NCI-H2081 treated with DMSO at 0.1 percent for 48 hours (cell line): ENCODE results near the gene SSX4.
"Not testable (repeated sequence)": the region's sequence is repeated elsewhere in the genome, so short reads cannot be mapped to it uniquely, and the experiment has no call there.

Experiments used
- DNase-seq: peaks from one replicate; lab custom pipeline; 2025; lab: John Stamatoyannopoulos, UW

SSX4 gene, protein sequence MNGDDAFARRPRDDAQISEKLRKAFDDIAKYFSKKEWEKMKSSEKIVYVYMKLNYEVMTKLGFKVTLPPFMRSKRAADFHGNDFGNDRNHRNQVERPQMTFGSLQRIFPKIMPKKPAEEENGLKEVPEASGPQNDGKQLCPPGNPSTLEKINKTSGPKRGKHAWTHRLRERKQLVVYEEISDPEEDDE

DNA sequence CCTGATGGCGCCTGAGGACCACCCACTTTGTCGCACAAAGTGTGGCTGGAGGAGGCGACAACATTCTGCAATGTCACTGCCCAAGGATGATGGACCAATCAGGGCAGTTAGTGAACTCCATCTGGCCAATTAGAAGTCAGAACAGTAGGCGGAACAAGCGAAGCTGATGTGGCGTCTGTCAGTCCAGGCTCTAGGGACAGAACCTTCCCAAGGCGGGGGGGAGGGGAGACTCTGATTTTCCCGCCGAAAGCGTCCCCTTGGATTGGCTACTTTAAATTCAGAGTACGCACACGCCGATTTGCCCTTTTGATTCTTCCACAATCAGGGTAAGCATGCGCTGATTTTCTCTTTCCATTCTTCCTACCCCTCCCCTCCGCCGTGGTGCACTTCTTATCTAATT is at the start of gene SSX4:
TSS of gene SSX4 (plus strand) at position 301 of the 400 bp plus-strand sequence. CDS start 515 bp downstream, outside the sequence.
- DNase-seq = not testable (repeated sequence)

DNA sequence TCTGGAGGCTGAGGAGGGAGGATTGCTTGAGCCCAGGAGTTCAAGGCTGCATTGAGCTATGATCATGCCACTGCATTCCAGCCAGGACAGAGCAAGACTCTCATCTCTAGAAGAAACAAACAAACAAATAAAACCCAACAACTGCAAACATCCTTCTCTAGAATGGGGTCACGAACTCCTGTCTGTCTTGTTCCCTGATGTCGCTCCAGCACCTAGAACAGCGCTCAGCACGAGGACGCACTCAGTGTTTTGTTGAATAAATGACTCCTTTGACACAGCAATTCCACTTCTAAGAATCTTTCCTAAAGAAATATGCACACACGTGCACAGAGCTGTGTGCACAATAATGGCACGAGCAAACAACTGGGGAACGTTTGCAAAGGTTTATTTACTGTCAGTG is 37.3 kb upstream of the SSX4 start:
- DNase-seq = not testable (repeated sequence)

DNA sequence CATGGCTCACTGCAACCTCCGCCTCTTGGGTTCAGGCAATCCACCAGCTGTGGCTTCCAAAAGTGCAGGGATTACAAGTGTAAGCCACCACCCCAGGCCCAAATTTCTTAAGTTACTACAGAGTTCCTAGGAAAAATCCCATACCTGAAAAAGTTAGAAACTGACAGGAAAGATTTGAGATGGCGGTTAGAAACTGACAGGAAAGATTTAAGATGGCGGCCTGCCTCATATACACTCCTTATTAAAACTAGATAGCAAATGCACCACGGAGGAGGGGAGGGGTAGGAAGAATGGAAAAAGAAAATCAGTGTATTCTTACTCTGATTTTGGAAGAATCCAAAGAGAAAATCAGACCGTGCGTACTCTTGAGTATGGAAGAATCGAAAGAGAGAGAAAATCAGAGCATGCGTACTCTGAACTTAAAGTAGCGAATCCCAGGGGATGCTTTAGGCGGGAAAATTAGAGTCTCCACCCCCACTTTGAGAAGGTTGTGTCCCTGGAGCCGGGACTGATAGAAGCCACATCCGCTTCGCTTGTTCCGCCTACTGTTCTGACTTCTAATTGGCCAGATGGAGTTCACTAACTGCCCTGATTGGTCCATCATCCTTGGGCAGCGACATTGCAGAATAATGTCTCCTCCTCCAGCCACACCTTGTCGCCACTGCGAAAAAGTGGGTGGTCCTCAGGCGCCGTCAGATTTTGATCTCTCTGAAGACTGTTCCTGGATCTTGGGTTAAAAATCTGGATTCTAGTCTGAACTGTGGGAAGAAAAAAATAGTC is 26.8 kb upstream of the SSX4 start, which contains the start of gene SSX3:
TSS of gene SSX3 (minus strand) at position 389 of the 780 bp plus-strand sequence. CDS start 1,454 bp downstream, outside the sequence.
- not testable (repeated sequence) for DNase-seq

DNA sequence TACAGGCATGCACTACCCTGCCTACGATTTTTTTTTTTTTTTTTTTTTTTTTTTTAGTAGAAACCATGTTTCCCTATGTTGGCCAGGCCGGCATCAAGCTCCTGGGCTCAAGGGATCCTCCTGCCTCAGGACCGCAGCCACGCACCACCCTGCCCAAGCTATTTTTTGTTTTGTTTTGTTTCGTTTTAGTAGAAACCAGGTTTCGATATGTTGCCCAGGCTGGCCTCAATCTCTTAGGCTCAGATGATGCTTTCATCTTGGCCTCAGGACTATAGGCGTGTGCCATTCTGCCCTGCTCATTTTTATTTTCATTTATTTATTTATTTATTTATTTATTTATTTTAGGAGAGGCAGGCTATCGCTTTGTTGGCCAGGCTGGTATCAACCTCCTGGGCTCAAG is 25.7 kb upstream of the SSX4 start:
- DNase-seq = no peak

DNA sequence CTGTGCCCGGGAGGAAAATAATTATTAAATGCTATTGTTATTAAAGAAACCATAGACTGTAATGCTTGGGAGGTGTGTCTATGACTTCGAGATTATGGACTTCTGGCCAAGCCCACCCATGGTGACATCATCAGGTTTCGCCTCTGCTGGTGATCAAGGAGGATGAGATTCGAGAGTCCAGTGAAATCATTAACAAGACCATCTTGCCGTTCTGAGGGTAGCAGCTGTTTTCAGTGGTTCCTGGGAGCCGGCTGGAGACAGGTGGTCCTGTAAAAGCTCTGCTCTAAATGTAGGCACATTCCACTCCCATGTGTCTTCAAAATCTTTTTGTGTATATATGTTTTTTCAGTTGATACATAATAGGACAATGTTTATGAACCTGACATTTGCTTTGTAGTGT is 24.1 kb upstream of the SSX4 start:
- not testable (repeated sequence) for DNase-seq

DNA sequence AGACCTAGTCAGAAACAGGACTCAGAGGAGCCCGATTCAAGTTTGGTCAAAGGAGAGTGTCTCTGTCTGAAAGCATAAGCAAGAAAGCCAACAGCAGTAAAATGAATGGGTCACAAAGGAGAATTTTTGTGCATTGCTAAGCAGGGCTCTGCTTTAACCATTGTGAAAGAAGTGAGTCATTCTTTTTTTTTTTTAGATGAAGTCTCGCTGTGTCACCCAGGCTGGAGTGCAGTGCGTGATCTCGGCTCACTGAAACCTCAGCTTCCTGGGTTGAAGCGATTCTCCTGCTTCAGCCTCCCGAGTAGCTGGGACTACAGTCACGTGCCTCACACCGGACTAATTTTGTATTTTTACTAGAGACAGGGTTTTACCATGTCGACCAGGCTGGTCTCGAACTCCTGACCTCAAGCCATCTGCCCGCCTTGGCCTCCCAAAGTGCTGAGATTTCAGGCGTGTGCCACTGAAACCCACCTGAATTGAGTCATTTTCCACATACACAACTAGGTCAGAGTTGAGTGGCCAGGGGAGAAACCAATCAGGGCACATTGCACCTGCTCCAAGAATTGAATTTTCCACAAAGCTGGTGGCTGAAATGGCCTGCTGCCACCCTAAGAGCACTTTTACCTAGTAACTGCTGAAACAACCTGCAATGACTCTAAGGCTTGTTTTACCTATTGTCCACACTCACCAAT is 15.5 kb upstream of the SSX4 start:
- DNase-seq = not testable (repeated sequence)

DNA sequence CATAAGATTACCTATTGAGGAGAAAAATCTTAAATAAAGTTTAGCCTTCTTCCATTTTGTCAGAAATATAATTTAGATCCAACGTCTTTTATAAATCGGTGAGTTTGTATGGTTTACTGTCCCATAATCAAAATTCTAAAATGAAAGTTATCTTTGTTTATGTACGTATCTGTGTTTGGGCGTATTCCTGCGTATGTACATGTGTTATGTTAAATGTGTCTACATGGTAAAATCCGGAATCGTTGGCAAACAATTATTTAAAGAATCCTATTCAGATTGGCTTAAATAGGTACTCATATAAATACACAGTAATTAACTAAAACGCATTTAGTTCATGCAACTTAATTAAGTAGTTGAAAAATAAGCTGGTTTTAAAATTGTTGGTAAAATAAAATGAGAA is 12.9 kb upstream of the SSX4 start:
- DNase-seq = not testable (repeated sequence)

DNA sequence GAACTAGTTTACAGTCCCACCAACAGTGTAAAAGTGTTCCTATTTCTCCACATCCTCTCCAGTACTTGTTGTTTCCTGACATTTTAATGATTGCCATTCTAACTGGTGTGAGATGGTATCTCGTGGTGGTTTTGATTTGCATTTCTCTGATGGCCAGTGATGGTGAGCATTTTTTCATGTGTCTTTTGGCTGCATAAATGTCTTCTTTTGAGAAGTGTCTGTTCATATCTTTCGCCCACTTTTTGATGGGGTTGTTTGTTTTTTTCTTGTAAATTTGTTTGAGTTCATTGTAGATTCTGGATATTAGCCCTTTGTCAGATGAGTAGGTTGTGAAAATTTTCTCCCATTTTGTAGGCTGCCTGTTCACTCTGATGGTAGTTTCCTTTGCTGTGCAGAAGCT is 13.6 kb downstream of the SSX4 start:
- DNase-seq = not testable (repeated sequence)

DNA sequence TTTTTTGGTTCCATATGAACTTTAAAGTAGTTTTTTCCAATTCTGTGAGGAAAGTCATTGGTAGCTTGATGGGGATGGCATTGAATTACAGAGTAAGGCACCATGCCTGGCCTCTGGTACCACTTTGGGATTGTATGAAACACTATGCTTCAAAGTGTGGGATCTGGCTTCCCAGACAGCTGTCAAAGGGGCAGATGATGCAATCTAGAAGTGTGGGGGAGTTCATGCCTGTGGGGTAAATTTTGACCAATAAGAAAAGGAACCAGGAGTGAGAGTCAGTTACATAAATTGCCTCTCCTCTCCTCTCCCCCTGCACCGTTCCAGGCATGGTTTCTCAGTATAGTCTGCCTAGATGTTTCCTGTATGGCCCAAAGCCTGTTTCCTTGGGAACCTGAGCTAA is 14.5 kb downstream of the SSX4 start:
- not testable (repeated sequence) for DNase-seq

DNA sequence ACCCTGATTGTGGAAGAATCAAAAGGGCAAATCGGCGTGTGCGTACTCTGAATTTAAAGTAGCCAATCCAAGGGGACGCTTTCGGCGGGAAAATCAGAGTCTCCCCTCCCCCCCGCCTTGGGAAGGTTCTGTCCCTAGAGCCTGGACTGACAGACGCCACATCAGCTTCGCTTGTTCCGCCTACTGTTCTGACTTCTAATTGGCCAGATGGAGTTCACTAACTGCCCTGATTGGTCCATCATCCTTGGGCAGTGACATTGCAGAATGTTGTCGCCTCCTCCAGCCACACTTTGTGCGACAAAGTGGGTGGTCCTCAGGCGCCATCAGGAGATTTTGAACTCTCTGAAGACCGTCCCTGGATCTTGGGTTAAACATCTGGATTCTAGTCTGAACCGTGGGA is 28.5 kb downstream of the SSX4 start, which contains the start of gene SSX4B:
TSS of gene SSX4B (minus strand) at position 101 of the 400 bp plus-strand sequence. CDS start 588 bp downstream, outside the sequence.
- not testable (repeated sequence) for DNase-seq

DNA sequence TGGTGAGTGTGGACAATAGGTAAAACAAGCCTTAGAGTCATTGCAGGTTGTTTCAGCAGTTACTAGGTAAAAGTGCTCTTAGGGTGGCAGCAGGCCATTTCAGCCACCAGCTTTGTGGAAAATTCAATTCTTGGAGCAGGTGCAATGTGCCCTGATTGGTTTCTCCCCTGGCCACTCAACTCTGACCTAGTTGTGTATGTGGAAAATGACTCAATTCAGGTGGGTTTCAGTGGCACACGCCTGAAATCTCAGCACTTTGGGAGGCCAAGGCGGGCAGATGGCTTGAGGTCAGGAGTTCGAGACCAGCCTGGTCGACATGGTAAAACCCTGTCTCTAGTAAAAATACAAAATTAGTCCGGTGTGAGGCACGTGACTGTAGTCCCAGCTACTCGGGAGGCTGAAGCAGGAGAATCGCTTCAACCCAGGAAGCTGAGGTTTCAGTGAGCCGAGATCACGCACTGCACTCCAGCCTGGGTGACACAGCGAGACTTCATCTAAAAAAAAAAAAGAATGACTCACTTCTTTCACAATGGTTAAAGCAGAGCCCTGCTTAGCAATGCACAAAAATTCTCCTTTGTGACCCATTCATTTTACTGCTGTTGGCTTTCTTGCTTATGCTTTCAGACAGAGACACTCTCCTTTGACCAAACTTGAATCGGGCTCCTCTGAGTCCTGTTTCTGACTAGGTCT is 43.8 kb downstream of the SSX4 start:
- DNase-seq = not testable (repeated sequence)

DNA sequence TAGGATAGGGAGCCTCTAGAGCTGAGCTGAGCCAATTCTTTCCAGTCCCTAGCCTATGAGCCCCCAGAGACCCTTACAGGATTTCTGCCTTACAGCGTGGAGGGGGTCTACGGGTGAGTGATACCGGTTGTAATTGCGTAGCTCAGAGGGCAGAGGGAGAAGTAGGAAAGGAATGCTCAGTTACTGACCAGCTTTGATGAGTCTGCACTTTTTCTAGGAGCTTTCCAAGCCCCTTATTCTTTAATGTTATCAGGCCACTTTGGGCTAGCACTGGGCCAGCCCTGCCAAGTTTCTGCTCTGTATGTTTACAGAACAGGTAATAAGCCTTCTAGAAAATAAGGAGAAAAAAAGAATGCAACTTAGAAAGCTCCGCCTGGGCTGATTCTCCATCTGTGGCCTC is 46.3 kb downstream of the SSX4 start:
- DNase-seq = not testable (repeated sequence)

DNA sequence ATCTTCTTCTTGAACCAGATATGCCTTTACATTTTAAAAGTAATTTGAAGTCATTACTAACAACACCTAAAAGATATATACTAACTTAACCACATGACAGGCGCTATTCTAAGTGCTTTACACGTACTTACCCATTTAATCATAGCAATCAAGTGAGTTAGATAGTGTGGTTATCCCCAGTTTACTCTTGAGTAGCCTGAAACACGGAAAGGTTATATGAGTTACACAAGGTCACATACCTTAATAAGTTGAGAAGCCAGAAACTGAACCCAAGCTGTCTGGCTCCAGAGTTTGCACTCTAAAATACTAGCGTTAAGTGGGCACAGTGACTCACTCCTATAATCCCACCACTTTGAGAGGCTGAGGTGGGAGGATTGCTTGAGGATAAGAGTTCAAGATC is 46.8 kb downstream of the SSX4 start:
- not testable (repeated sequence) for DNase-seq

DNA sequence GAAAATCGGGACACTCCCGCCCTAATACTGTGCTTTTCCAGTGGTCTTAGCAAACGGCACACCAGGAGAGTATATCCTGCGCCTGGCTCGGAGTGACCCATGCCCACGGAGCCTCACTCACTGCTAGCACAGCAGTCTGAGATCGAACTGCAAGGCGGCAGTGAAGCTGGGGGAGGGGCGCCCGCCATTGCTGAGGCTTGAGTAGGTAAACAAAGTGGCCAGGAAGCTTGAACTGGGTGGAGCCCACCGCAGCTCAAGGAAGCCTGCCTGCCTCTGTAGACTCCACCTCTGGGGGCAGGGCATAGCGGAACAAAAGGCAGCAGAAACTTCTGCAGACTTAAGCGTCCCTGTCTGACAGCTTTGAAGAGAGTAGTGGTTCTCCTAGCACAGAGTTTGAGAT is 50.4 kb downstream of the SSX4 start:
- DNase-seq = not testable (repeated sequence)
